GM21381 (cell line): ENCODE results near the gene AZIN2.
"Not testable (repeated sequence)": the region's sequence is repeated elsewhere in the genome, so short reads cannot be mapped to it uniquely, and the experiment has no call there.

Experiments
- ATAC-seq: cut with Tn5 transposase; IDR thresholded peaks from one replicate; pipeline ENCODE4 v1.9.1; 2021; ENCODE audit warnings: mild to moderate bottlenecking, moderate library complexity; ENCODE audit not compliant: unreplicated experiment

AZIN2 gene

GRCh38 chr1:33080885-33081553 is at the start of gene AZIN2:
Gene AZIN2 (plus strand): TSS chr1:33081153. CDS start chr1:33082250, 1,097 bp downstream.
- ATAC-seq = peak; percentile 94

GRCh38 chr1:33031506-33031905 is 49.4 kb upstream of the AZIN2 start:
- ATAC-seq = no peak

- no peak for ATAC-seq
Observed at GRCh38 chr1:33032126-33032869, 48.7 kb upstream of the AZIN2 start.

GRCh38 chr1:33036051-33036525 is 44.9 kb upstream of the AZIN2 start:
- ATAC-seq = no peak

- peak; percentile 99 for ATAC-seq
Observed at GRCh38 chr1:33036526-33037503, 44.1 kb upstream of the AZIN2 start, which contains the start of gene AK2. Gene AK2 (minus strand): TSS chr1:33036883. CDS start chr1:33036828, 55 bp downstream.

GRCh38 chr1:33039840-33040239 is 41.1 kb upstream of the AZIN2 start:
- no peak for ATAC-seq

- no peak for ATAC-seq
Observed at GRCh38 chr1:33041026-33041425, 39.9 kb upstream of the AZIN2 start.

- no peak for ATAC-seq
Observed at GRCh38 chr1:33042831-33043230, 38.1 kb upstream of the AZIN2 start.

GRCh38 chr1:33043267-33044092 is 37.5 kb upstream of the AZIN2 start:
- no peak for ATAC-seq

GRCh38 chr1:33045246-33045645 is 35.7 kb upstream of the AZIN2 start:
- no peak for ATAC-seq

- no peak for ATAC-seq
Observed at GRCh38 chr1:33045814-33046213, 35.1 kb upstream of the AZIN2 start.

GRCh38 chr1:33046234-33046633 is 34.7 kb upstream of the AZIN2 start:
- not testable (repeated sequence) for ATAC-seq

GRCh38 chr1:33047290-33047689 is 33.7 kb upstream of the AZIN2 start:
- ATAC-seq = no peak

- no peak for ATAC-seq
Observed at GRCh38 chr1:33047839-33048305, 33.1 kb upstream of the AZIN2 start.

GRCh38 chr1:33048426-33048825 is 32.5 kb upstream of the AZIN2 start:
- ATAC-seq = no peak

GRCh38 chr1:33049371-33049770 is 31.6 kb upstream of the AZIN2 start:
- ATAC-seq = no peak

GRCh38 chr1:33050221-33051076 is 30.5 kb upstream of the AZIN2 start:
- ATAC-seq = no peak

- no peak for ATAC-seq
Observed at GRCh38 chr1:33055210-33056008, 25.5 kb upstream of the AZIN2 start.
